GM21360 (cell line): ENCODE data around the gene ARHGAP10.
"Not testable (repeated sequence)": the region's sequence is repeated elsewhere in the genome, so short reads cannot be mapped to it uniquely, and the experiment has no call there.

Experiments
- ATAC-seq: cut with Tn5 transposase; IDR thresholded peaks from one replicate; pipeline ENCODE4 v1.9.1; 2021; ENCODE audit warnings: mild to moderate bottlenecking, moderate library complexity; ENCODE audit not compliant: unreplicated experiment

The ARHGAP10 gene

GRCh38 chr4:148083073-148083472 is 351.2 kb downstream of the ARHGAP10 start:
- not testable (repeated sequence) for ATAC-seq

GRCh38 chr4:148089624-148090023 is 357.7 kb downstream of the ARHGAP10 start:
- ATAC-seq, result no peak

- no peak for ATAC-seq
Observed at GRCh38 chr4:148090029-148090428, 358.1 kb downstream of the ARHGAP10 start.

- ATAC-seq, result no peak
Observed at GRCh38 chr4:148090503-148091476, 358.9 kb downstream of the ARHGAP10 start.

GRCh38 chr4:148091896-148092295 is 360.0 kb downstream of the ARHGAP10 start:
- ATAC-seq, result no peak

- no peak for ATAC-seq
Observed at GRCh38 chr4:148092316-148093014, 360.6 kb downstream of the ARHGAP10 start.

GRCh38 chr4:148093065-148093464 is 361.2 kb downstream of the ARHGAP10 start:
- ATAC-seq, result no peak

- no peak for ATAC-seq
Observed at GRCh38 chr4:148094149-148094548, 362.3 kb downstream of the ARHGAP10 start.

GRCh38 chr4:148095346-148095923 is 363.5 kb downstream of the ARHGAP10 start:
- ATAC-seq, result no peak

- no peak for ATAC-seq
Observed at GRCh38 chr4:148097801-148098200, 365.9 kb downstream of the ARHGAP10 start.

- no peak for ATAC-seq
Observed at GRCh38 chr4:148101235-148101634, 369.3 kb downstream of the ARHGAP10 start.

- ATAC-seq, result no peak
Observed at GRCh38 chr4:148101790-148102189, 369.9 kb downstream of the ARHGAP10 start.

- ATAC-seq, result no peak
Observed at GRCh38 chr4:148103597-148104355, 371.9 kb downstream of the ARHGAP10 start.

GRCh38 chr4:148108766-148109165 is 376.9 kb downstream of the ARHGAP10 start:
- ATAC-seq, result no peak

GRCh38 chr4:148109216-148109615 is 377.3 kb downstream of the ARHGAP10 start:
- no peak for ATAC-seq

GRCh38 chr4:148110169-148110568 is 378.3 kb downstream of the ARHGAP10 start:
- no peak for ATAC-seq

GRCh38 chr4:148112231-148112982 is 380.5 kb downstream of the ARHGAP10 start:
- ATAC-seq, result no peak

- no peak for ATAC-seq
Observed at GRCh38 chr4:148114436-148114835, 382.5 kb downstream of the ARHGAP10 start.

GRCh38 chr4:148116264-148116663 is 384.4 kb downstream of the ARHGAP10 start:
- ATAC-seq, result no peak

- ATAC-seq, result no peak
Observed at GRCh38 chr4:148116969-148117368, 385.1 kb downstream of the ARHGAP10 start.
